GM23248 (cell line): Measurements from ENCODE around the gene MPZL3. TPM values are rescaled to one million over a fixed set of nuclear protein-coding genes. Genes with fewer than 3 reads are reported as not detected.
A peak's percentile ranks its signal among the peaks of the same experiment; 100 is the strongest.

ENCODE experiments used
- DNase-seq: peaks from one replicate; pipeline ENCODE4 v3.0.0-alpha.2; 2015
- H2AFZ ChIP-seq: fragments of 200-600 bp; sonication (generic); 2 replicates; pipeline ENCODE4 v1.6.1; 2016; ENCODE audit warnings: antibody characterized with exemption
- H3F3A ChIP-seq: fragments of 200-600 bp; sonication (generic); 2 replicates; pipeline ENCODE4 v1.6.1; 2016; ENCODE audit warnings: mild to moderate bottlenecking, antibody characterized with exemption, mixed run types; ENCODE audit not compliant: insufficient read depth
- H3K27ac ChIP-seq: fragments of 200-600 bp; sonication (generic); 2 replicates; pipeline ENCODE4 v1.5.1; 2016; ENCODE audit warnings: mild to moderate bottlenecking
- H3K27me3 ChIP-seq: fragments of 200-600 bp; sonication (generic); replicated peaks from 2 replicates; pipeline ENCODE4 v1.6.1; 2016; ENCODE audit warnings: mild to moderate bottlenecking; ENCODE audit not compliant: insufficient read depth
- H3K36me3 ChIP-seq: fragments of 200-600 bp; sonication (generic); 2 replicates; pipeline ENCODE4 v1.6.1; 2016; ENCODE audit warnings: low read depth, mild to moderate bottlenecking
- H3K4me1 ChIP-seq: fragments of 200-600 bp; sonication (generic); 2 replicates; pipeline ENCODE4 v1.6.1; 2016; ENCODE audit warnings: mild to moderate bottlenecking; ENCODE audit not compliant: insufficient read depth
- H3K4me2 ChIP-seq: fragments of 200-600 bp; sonication (generic); one replicate; pipeline ENCODE4 v1.6.1; 2016; ENCODE audit warnings: mild to moderate bottlenecking; ENCODE audit not compliant: unreplicated experiment
- H3K4me3 ChIP-seq: fragments of 200-600 bp; sonication (generic); 2 replicates; pipeline ENCODE4 v1.5.1; 2016; ENCODE audit warnings: mild to moderate bottlenecking
- H3K79me2 ChIP-seq: fragments of 200-600 bp; sonication (generic); 2 replicates; pipeline ENCODE4 v1.6.1; 2016; ENCODE audit warnings: mild to moderate bottlenecking; ENCODE audit not compliant: insufficient read depth
- H3K9ac ChIP-seq: fragments of 200-600 bp; sonication (generic); 2 replicates; pipeline ENCODE4 v1.6.1; 2016; ENCODE audit warnings: mild to moderate bottlenecking
- H3K9me2 ChIP-seq: fragments of 200-600 bp; sonication (generic); 2 replicates; pipeline ENCODE4 v1.6.1; 2016; ENCODE audit warnings: mixed run types, mild to moderate bottlenecking, moderate library complexity; ENCODE audit not compliant: insufficient read depth
- H3K9me3 ChIP-seq: fragments of 200-600 bp; sonication (generic); one replicate; pipeline ENCODE4 v1.6.1; 2017; ENCODE audit warnings: low read depth
- H4K20me1 ChIP-seq: fragments of 200-600 bp; sonication (generic); 2 replicates; pipeline ENCODE4 v1.6.0; 2016; ENCODE audit not compliant: insufficient read depth
- EZH2 ChIP-seq: fragments of 200-600 bp; sonication (generic); IDR thresholded peaks from 2 replicates; pipeline ENCODE4 v1.6.1; 2018; ENCODE audit warnings: antibody characterized with exemption, mild to moderate bottlenecking; ENCODE audit not compliant: insufficient read depth, poor library complexity, severe bottlenecking
- EZH2phosphoT487 ChIP-seq: fragments of 200-600 bp; sonication (generic); IDR thresholded peaks from 2 replicates; pipeline ENCODE4 v1.6.1; 2018; ENCODE audit warnings: antibody characterized with exemption, moderate library complexity, mild to moderate bottlenecking, low read depth; ENCODE audit not compliant: insufficient read depth
- WGBS, 2 experiments: methylation state at CpG; one replicate each; pipeline ENCODE4 v1.1.6; 2015 to 2017; ENCODE audit warnings: low lambda C conversion rate in 2 of 2, low coverage in 1 of 2; ENCODE audit errors: missing lambda C conversion rate in 2 of 2; 5-methylcytosine and 5-hydroxymethylcytosine counted together
- in situ Hi-C: fragments of 300-500 bp; cut with MboI; formaldehyde crosslinking; loops from 2 replicates; pipeline ENCODE4 v1.15.0; 2020
- polyA plus RNA-seq: library from polyadenylated mRNA; unstranded; fragments of >200 nt; fragmentation: Nextera tagmentation; extraction: Ambion mirVana; gene quantifications from 2 replicates; pipeline ENCODE4 v1.2.1, GENCODE V29; 2016
- total RNA-seq: library from RNA; depleted of rRNA; stranded (reverse); fragments of >200 nt; shearing (Covaris generic); gene quantifications from 2 replicates; pipeline ENCODE4 v1.2.3, GENCODE V29; 2014

The MPZL3 gene
- total and polyA plus RNA-seq, 2 experiments from 2014 or later: 0.78 to 1.3 TPM

DNA sequence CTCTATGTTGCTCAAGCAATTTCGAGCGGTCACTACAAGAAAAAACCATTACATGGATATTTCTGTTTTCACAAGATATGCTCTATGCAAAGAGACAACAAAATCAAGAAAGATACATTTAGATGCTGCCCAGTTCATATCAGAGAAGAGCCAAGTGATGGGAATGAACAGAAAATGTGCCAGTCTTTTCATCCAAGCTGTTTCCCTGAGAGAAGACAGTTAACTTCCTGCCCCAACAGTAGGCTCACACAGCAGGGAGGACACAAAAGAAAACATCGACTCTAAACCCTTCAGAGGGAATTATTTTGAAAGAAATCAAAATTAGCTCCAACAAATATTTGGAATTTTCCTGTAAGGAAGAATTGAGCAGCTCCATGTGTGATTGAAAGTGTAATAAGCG lies 39.0 kb downstream of the MPZL3 start:
- Histone ChIP-seq H3F3A (no peaks in the 10 kb centered on the region), H3K9me3 (no peaks in the 10 kb centered on the region), H3K27ac (no peak overlapping the region), H3K27me3 (peaks cover 50% of the 10 kb centered on the region), H3K4me2 (no peak overlapping the region), H3K79me2 (no peaks in the 10 kb centered on the region), H3K9me2 (no peaks in the 10 kb centered on the region), H2AFZ (no peak overlapping the region), H3K4me1 (0 out of 2 replicates have a peak, but pooled peaks cover 6% of the 10 kb centered on the region), H3K9ac (no peak overlapping the region), H3K36me3 (no peaks in the 10 kb centered on the region), H3K4me3 (no peak overlapping the region), H4K20me1 (no peaks in the 10 kb centered on the region)
- TF ChIP-seq EZH2phosphoT487 (no peak), EZH2 (no peak)
- in situ Hi-C loops: no loop called here
- DNase-seq: no peak
- 57 to 62% methylated on average over 4 of the region's 4 CpGs for WGBS, 2 experiments

DNA sequence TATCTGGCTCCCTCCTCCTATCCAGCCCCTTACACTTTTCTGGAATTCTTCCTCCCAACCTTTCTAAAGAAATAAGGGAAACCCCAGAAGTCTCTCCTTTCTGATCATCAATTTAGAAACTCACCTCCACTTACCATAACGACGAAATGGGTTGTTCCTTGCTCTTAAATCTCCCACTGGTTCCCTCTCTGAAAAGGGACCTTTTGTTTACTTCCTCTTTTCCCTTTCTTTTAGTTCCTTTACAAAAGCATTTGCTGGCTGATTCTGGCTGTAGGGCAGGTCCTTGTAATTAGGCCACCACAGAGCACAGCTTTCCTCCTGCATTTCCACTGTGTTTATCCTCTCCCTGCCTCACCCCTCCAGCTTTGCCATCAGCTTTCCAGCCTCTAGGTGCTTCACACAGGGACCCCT lies 39.4 kb downstream of the MPZL3 start:
- no peak overlapping the region for H2AFZ ChIP-seq
- no peaks in the 10 kb centered on the region for H3K9me2 ChIP-seq
- H3K4me2 ChIP-seq: no peak overlapping the region
- H3K27me3 ChIP-seq: peaks cover 55% of the 10 kb centered on the region
- no peak overlapping the region for H3K27ac ChIP-seq
- 41 to 67% methylated on average over 2 of the region's 2 CpGs for WGBS, 2 experiments
- no peaks in the 10 kb centered on the region for H3K9me3 ChIP-seq
- no peaks in the 10 kb centered on the region for H3F3A ChIP-seq
- in situ Hi-C loops: no loop called here
- no peak overlapping the region for H3K4me3 ChIP-seq
- H3K79me2 ChIP-seq: no peaks in the 10 kb centered on the region
- no peaks in the 10 kb centered on the region for H3K36me3 ChIP-seq
- no peaks in the 10 kb centered on the region for H4K20me1 ChIP-seq
- TF ChIP-seq EZH2: no peak
- TF ChIP-seq EZH2phosphoT487: no peak
- 0 out of 2 replicates have a peak, but pooled peaks cover 6% of the 10 kb centered on the region for H3K4me1 ChIP-seq
- no peak overlapping the region for H3K9ac ChIP-seq
- no peak for DNase-seq

DNA sequence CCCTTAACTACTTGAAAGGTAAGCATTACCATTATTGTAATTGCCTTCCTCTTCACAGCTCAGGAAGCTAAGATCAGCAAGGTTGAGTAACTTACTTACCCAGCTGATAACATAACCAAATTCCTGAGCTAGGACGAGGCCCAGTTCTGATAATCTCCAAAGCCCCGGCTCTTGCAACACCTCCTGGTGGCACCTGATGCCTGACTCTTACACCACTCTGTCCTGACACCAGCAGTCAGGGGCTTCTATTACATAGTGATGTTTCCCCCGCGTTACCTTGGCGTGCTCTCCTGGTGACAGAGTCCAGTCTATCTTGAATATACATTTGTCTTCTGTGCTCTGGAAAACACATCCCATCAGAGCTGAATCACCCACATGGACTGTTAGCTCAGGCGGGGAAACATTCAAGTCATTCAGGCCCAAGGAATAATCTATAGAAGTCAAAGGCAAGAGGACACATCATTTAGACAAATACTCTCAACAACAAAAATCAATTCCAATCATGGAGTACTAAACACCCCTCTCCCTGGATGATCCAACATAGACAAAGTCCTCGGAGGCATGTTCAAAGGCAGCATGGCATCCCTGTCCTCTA lies 39.9 kb downstream of the MPZL3 start:
- TF ChIP-seq EZH2 (no peak), EZH2phosphoT487 (no peak)
- no peak for DNase-seq
- peaks cover 57% of the 10 kb centered on the region for H3K27me3 ChIP-seq
- H3K27ac ChIP-seq: no peak overlapping the region
- H3K9me3 ChIP-seq: no peaks in the 10 kb centered on the region
- no peaks in the 10 kb centered on the region for H4K20me1 ChIP-seq
- H3K4me2 ChIP-seq: no peak overlapping the region
- H3K9ac ChIP-seq: no peak overlapping the region
- no peaks in the 10 kb centered on the region for H3K36me3 ChIP-seq
- 68% methylated on average over 7 of the region's 7 CpGs for WGBS, 2 experiments
- H3K9me2 ChIP-seq: no peaks in the 10 kb centered on the region
- H3K4me3 ChIP-seq: no peak overlapping the region
- in situ Hi-C loops: no loop called here
- H3F3A ChIP-seq: no peaks in the 10 kb centered on the region
- no peaks in the 10 kb centered on the region for H3K79me2 ChIP-seq
- no peak overlapping the region for H2AFZ ChIP-seq
- 0 out of 2 replicates have a peak, but pooled peaks cover 6% of the 10 kb centered on the region for H3K4me1 ChIP-seq

DNA sequence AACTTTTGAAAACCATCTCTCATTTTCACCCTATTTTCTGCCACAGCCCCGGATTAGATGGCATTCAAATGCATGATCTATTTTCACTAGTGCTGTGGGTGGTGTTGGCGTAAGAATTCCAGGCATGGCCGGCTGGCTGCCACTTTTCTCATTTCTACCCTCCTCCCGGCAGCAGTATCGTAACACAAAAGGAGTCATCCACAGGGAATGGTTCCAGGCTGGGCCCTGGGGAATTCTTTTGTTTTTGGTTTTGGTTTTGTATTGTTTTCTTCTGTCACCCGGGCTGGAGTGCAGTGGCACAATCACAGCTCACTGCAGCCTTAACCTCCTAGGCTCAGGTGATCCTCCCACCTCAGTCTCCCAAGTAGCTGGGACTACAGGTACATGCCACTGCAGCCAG lies 41.2 kb downstream of the MPZL3 start:
- Histone ChIP-seq H4K20me1 (no peaks in the 10 kb centered on the region), H3F3A (no peaks in the 10 kb centered on the region), H3K79me2 (no peaks in the 10 kb centered on the region), H3K27ac (no peak overlapping the region), H3K36me3 (no peaks in the 10 kb centered on the region), H3K4me2 (peak overlapping the region; percentile 63), H3K27me3 (peaks cover 66% of the 10 kb centered on the region), H3K4me3 (no peak overlapping the region), H3K9ac (no peak overlapping the region), H2AFZ (no peak overlapping the region), H3K4me1 (0 out of 2 replicates have a peak, but pooled peaks cover 6% of the 10 kb centered on the region), H3K9me3 (no peaks in the 10 kb centered on the region), H3K9me2 (no peaks in the 10 kb centered on the region)
- 1 to 2% methylated on average over 6 of the region's 6 CpGs for WGBS, 2 experiments
- in situ Hi-C loops: no loop called here
- peak; percentile 83 for DNase-seq
- TF ChIP-seq EZH2 (no peak), EZH2phosphoT487 (no peak)
